ENCODE results near the gene ATIC. TPM values are rescaled to one million over a fixed set of nuclear protein-coding genes. Genes with fewer than 3 reads are reported as not detected.

ATIC gene
- total and polyA plus RNA-seq, 10 donors, result 50.5 to 165 (median 80.0) TPM

- intact Hi-C loops (cut with DNase I; ENCODE audit: low total_unique reads), result no loop called here
- Histone ChIP-seq H3K4me1 (no peaks in the 10 kb centered on the region), H3K9me3 (no peaks in the 10 kb centered on the region), H3K27ac (no peak overlapping the region), H3K4me3 (no peak overlapping the region), H3K36me3 (no peaks in the 10 kb centered on the region), H3K27me3 (replicated peaks in 1 of 7) (no peaks in the 10 kb centered on the region)
- WGBS, 5 donors, result 90 to 95% (median 93%) methylated on average over 7 of the region's 7 CpGs
- DNase-seq, result no peak
- TF ChIP-seq POLR2A (IDR thresholded peaks at IDR 0.05), result no peak
- no peak for TF ChIP-seq POLR2AphosphoS5 (IDR thresholded peaks at IDR 0.05)
- TF ChIP-seq, protein P1, sequence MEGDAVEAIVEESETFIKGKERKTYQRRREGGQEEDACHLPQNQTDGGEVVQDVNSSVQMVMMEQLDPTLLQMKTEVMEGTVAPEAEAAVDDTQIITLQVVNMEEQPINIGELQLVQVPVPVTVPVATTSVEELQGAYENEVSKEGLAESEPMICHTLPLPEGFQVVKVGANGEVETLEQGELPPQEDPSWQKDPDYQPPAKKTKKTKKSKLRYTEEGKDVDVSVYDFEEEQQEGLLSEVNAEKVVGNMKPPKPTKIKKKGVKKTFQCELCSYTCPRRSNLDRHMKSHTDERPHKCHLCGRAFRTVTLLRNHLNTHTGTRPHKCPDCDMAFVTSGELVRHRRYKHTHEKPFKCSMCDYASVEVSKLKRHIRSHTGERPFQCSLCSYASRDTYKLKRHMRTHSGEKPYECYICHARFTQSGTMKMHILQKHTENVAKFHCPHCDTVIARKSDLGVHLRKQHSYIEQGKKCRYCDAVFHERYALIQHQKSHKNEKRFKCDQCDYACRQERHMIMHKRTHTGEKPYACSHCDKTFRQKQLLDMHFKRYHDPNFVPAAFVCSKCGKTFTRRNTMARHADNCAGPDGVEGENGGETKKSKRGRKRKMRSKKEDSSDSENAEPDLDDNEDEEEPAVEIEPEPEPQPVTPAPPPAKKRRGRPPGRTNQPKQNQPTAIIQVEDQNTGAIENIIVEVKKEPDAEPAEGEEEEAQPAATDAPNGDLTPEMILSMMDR (IDR thresholded peaks at IDR 0.05 in 8 of 11, conservative IDR thresholded peaks at IDR 0.05 in 3 of 11), result no peak
These were observed 68.8 kb downstream of the ATIC start for GRCh38 chr2:215380699-215381098.

DNA sequence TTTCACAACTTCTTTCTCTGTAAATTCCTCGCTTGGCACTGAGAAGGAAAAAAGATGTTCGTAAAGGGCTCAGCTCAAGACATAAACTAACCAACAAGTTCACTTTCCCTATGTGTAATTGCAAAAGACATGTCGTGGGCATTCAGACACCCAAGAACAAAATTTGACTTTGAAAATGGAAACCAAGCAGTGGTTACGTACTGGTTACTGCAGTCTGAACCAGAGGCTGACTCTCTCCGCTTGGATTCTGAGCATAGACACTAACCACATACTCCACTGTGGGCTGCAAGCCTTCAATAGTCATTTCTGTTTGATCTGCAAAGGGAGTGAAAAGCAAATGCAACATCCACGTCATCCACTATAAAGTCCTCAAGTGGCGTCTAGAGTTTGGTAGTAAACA, 70.2 kb downstream of the ATIC start:
- WGBS, 5 donors, result 77 to 95% (median 92%) methylated on average over 7 of the region's 7 CpGs
- TF ChIP-seq POLR2A (IDR thresholded peaks at IDR 0.05) (no peak), POLR2AphosphoS5 (IDR thresholded peaks at IDR 0.05) (no peak)
- TF ChIP-seq, protein P1 (IDR thresholded peaks at IDR 0.05 in 8 of 11, conservative IDR thresholded peaks at IDR 0.05 in 3 of 11), result no peak
- H3K4me1 ChIP-seq, result no peaks in the 10 kb centered on the region
- H3K4me3 ChIP-seq, result no peak overlapping the region
- H3K27me3 ChIP-seq (replicated peaks in 1 of 7), result no peaks in the 10 kb centered on the region
- H3K36me3 ChIP-seq, result no peaks in the 10 kb centered on the region
- H3K27ac ChIP-seq, result no peak overlapping the region
- no peak for DNase-seq
- intact Hi-C loops (cut with DNase I; ENCODE audit: low total_unique reads), result no loop called here
- H3K9me3 ChIP-seq, result no peaks in the 10 kb centered on the region

- Histone ChIP-seq H3K9me3 (no peaks in the 10 kb centered on the region), H3K4me3 (no peak overlapping the region), H3K36me3 (no peaks in the 10 kb centered on the region), H3K27me3 (replicated peaks in 1 of 7) (no peaks in the 10 kb centered on the region), H3K4me1 (no peaks in the 10 kb centered on the region), H3K27ac (no peak overlapping the region)
- intact Hi-C loops (cut with DNase I; ENCODE audit: low total_unique reads), result no loop called here
- no peak for DNase-seq
- no peak for TF ChIP-seq POLR2AphosphoS5 (IDR thresholded peaks at IDR 0.05)
- TF ChIP-seq, protein P1 (IDR thresholded peaks at IDR 0.05 in 8 of 11, conservative IDR thresholded peaks at IDR 0.05 in 3 of 11), result no peak
- TF ChIP-seq POLR2A (IDR thresholded peaks at IDR 0.05), result no peak
These were observed 70.6 kb downstream of the ATIC start for GRCh38 chr2:215382480-215382879.

- Histone ChIP-seq H3K4me3 (no peak overlapping the region), H3K9me3 (no peaks in the 10 kb centered on the region), H3K4me1 (no peaks in the 10 kb centered on the region), H3K27ac (no peak overlapping the region), H3K36me3 (no peaks in the 10 kb centered on the region), H3K27me3 (replicated peaks in 1 of 7) (no peaks in the 10 kb centered on the region)
- DNase-seq, result no peak
- intact Hi-C loops (cut with DNase I; ENCODE audit: low total_unique reads), result no loop called here
- no peak for TF ChIP-seq POLR2A (IDR thresholded peaks at IDR 0.05)
- TF ChIP-seq, protein P1 (IDR thresholded peaks at IDR 0.05 in 8 of 11, conservative IDR thresholded peaks at IDR 0.05 in 3 of 11), result no peak
- TF ChIP-seq POLR2AphosphoS5 (IDR thresholded peaks at IDR 0.05), result no peak
- WGBS, 5 donors, result 95 to 98% (median 96%) methylated on average over 8 of the region's 8 CpGs
These were observed 71.9 kb downstream of the ATIC start for GRCh38 chr2:215383652-215384279.
